GM12873 (cell line): ENCODE measurements around the gene PDXP.

Experiments
- TF ChIP-seq, protein P1 (sequence below): IDR thresholded peaks from 2 replicates; pipeline ENCODE4 v1.5.1; 2012; ENCODE audit warnings: low read depth, mild to moderate bottlenecking, moderate library complexity, low read length, control low read depth; ENCODE audit not compliant: insufficient read depth; ENCODE audit errors: missing control alignments

The PDXP gene

DNA sequence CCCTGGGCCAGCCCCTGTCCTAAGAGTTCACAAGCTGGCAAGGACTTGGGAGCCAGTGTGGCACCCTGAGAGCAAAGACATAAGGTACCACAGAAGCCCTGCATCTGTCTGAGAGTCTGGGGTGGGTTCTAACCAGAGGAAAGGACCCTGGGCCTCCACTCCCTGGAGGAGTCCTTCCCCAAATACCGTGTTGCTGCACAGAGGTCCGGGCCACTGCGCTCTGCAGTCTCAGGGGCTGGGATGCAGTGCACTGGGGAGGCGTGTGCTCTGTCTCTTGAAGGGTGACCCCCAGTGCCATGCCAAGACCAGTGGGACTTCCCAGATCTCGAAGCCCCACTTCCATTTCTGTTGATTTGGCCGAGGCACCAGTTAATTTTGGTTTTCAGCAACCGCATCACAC, 23.4 kb upstream of the PDXP start:
- TF ChIP-seq, protein P1, sequence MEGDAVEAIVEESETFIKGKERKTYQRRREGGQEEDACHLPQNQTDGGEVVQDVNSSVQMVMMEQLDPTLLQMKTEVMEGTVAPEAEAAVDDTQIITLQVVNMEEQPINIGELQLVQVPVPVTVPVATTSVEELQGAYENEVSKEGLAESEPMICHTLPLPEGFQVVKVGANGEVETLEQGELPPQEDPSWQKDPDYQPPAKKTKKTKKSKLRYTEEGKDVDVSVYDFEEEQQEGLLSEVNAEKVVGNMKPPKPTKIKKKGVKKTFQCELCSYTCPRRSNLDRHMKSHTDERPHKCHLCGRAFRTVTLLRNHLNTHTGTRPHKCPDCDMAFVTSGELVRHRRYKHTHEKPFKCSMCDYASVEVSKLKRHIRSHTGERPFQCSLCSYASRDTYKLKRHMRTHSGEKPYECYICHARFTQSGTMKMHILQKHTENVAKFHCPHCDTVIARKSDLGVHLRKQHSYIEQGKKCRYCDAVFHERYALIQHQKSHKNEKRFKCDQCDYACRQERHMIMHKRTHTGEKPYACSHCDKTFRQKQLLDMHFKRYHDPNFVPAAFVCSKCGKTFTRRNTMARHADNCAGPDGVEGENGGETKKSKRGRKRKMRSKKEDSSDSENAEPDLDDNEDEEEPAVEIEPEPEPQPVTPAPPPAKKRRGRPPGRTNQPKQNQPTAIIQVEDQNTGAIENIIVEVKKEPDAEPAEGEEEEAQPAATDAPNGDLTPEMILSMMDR: no peak

DNA sequence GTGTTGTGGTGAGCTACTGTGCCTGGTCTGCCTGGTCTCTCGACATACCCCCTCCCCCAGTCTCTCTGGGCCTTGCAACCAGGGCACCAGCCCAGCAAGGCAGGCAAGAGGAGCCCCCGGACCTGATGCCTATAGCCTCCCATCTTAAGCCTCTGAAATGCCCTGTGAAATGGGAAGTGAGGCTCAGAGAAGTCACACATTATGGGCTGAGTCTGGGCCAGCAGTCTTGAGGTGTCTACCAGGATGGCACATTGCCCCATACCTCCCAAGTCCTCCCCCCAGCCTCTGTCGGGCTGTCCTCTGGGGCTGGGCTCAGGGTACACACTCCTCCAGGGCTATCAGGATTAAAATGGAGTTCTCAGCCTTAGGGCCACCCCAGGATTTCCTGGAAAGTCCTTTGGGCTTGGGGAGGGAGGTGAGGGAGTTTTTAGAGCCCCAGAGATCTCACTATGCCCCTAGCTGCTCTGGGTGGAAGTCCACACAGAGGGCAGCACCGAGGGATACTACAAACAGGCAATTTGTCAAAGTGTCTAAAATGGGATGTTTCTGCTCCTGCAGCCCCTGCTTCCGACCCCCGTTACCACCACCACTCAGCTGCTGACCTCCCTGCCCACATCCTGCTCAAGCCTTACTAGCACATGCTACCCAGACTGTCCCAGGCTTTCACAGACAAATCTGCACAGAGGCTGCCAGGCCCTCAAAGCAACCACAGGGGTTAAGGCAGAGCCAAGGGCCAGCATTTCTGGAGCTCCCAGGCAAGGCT, 22.2 kb upstream of the PDXP start:
- TF ChIP-seq, protein P1: peak; percentile 52

DNA sequence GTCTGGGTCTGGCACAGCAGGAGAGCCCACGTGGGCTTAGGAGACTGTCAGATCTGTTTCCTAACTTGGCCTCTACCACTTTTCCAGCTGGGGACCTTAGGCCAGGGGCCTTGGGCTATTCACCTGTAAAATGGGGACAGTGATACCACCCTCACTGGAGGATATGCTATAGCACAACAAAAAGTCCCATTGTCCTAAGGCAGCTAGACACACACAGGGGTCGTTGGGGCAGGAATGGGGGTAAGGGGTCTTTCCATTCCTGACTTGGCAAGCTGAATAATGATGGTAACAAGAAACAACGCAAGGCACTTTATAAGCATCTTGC, 21.6 kb upstream of the PDXP start:
- TF ChIP-seq, protein P1: no peak

DNA sequence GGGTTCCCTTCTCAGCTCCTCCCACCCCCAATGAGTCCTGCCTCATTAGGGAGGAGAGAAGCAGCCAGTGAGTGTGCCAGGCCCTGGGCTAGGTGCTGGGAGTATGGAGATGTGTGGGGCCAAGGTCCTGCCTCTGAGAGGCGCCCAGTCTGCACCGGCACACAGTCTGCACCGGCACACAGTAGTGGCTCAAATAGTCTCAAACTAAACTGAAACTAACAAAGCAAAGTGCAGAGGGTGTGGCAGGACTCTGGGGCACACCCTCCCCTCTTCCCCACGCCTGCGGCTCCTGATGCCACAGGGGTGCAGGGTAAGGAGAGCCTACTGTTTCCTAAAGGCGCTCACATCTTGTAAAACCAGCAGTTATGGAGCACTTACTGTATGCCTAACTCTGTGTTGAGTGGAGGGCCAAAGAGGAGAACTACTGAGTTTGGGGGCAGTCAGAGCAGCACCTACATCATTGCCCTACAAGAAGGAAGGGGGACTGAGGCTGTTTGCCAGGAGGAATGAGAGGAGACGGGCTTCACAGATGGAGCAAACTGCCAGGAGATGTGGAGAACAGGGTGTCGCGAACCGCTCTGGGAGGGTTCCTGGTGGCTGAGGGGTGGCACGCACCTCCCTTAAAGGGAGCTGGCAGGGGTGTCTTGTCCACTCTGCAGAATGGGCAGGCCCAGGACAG, 20.0 kb upstream of the PDXP start:
- TF ChIP-seq, protein P1: no peak

DNA sequence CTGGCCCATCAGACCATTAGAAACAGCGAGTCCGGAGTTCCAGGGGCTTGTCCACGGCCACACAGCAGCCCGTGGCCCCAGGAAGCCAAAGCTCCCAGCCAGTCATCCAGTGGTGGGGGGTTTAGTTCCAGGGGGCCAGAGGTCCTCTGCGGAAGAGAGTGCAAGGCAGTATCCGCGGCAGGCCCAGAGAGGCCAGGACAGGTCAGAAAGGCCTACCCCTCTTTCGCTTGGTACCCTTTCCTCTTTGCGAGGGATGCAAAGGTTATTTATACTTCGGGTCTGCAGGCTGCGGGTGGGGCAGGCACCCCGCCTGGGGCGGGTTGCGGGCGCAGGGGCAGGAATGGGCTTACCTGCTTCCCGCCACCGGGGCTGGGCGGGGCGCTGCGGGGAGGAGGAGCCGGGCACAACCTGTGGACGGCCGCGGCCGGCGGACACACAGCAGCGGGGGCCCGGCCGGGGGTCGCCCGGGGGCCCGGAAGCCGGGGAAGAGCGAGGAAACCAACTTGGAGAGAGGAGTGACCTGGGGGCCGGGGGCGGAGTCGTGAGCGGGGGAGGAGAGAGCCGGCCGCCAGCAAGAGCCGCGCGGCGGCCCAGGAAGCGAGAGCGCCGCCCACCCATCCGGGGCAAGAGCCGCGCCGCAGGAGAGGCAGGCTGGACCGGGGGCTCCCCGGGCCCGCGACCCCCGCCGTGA, 19.3 kb upstream of the PDXP start, which contains the start of gene SH3BP1:
SH3BP1 (plus strand) TSS at position 600 of the 691 bp plus-strand sequence. CDS start 119 bp downstream, outside the sequence.
- TF ChIP-seq, protein P1: no peak

DNA sequence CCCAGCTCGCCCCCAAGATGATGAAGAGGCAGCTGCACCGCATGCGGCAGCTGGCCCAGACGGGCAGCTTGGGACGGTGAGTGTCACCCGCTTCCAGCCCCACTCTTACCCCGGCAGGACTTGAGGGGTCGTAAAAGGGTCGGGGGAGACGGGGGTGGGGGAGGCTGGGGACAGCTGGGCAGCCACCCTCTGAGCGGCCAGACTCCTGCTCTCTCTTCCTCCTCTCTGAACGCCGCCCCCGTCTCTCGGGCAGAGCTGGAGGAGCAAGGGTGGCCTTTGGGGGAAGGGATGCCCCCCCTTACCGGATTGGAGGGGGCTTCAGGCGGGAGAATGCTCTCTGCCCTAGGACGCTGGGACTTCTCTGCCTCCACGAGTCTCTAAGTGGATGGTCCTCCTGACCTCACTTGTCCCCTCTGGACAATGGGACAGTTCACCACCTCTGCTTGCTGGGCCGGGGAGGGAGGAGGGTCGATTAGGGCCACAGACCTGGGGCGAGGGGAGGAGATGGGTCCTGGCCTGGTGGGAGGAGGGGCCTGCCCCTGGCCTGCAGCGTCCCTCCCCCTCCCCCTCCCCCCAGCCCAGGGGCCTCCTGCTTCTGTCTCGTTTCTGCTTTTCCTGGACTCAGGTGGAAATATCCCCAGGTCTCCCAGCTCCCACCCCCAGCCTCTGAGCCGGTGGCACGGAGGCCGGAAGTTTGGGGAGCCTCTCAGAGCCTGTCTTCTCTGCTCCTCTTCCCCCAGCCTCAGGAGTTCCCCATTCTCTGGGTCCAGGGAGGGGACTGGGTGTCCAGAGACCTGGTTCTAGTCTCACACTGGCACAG, 18.5 kb upstream of the PDXP start:
- TF ChIP-seq, protein P1: no peak
